HG02938 (cell line): Measurements from ENCODE around the gene CNTNAP2.
"Not testable (repeated sequence)": the region's sequence is repeated elsewhere in the genome, so short reads cannot be mapped to it uniquely, and the experiment has no call there.

Experiments
- ATAC-seq: cut with Tn5 transposase; IDR thresholded peaks from one replicate; pipeline ENCODE4 v1.9.1; 2021; ENCODE audit warnings: mild to moderate bottlenecking, moderate library complexity; ENCODE audit not compliant: unreplicated experiment

Gene CNTNAP2

DNA sequence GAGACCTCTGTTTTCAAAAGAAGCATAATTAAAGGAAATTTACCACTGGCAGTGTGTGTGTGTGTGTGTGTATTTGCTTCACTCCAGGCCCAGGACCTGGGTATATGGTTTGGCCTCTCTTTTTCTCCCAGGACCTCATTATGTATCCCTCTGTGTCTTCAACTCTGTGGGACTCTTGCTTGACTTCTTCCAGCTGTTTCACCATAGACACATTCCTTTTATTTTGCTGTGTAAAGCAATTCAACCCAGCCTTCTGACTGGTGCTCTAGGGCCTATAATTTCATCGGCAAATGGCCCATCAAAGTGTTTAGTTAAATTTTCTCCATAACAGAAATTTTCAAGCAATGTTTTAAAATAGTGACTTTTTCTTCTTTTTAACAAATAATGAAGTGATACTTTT is 954.3 kb downstream of the CNTNAP2 start:
- no peak for ATAC-seq

- ATAC-seq: no peak
These were observed 954.9 kb downstream of the CNTNAP2 start for GRCh38 chr7:147071536-147071935.

- no peak for ATAC-seq
These were observed 961.7 kb downstream of the CNTNAP2 start for GRCh38 chr7:147078312-147078711.

GRCh38 chr7:147079083-147079482 is 962.5 kb downstream of the CNTNAP2 start:
- no peak for ATAC-seq

- no peak for ATAC-seq
These were observed 963.4 kb downstream of the CNTNAP2 start for GRCh38 chr7:147079921-147080420.

DNA sequence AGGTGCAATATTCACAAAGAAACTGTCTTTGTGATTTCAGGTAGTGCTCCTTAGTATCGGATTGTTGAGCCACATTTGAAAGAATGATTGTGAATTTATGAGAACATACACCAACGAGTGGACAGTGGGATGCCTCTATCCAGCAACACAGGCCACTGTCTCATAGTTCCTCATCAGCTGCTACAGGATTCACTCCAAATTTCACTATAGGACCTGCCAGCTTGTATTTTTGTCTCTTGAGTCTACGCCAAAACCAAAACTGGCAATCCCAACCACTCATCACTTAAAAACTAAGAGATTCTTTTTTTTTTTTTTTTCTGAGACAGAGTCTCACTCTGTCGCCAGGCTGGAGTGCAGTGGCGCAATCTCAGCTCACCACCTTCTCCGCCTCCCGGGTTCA is 964.5 kb downstream of the CNTNAP2 start:
- no peak for ATAC-seq

DNA sequence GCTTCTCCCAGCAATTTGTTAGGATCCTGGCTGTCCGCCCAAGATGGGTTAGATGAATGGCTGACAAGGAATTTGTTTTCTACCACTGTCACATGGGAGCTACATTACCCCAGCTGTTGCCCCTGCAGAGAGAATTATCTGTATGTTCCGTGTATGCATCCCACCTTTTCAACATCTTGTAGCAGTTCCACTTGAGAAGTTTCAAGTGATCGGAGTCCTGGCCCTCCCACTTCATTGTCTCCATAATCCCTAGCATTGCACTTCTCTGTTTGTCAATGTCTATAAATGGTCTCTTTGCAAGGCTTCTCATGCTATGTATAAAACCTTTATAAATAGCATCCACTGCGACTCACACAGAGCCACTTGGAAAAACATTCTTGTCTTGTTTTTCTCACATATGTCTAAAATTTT is 972.5 kb downstream of the CNTNAP2 start:
- no peak for ATAC-seq

- ATAC-seq: no peak
These were observed 973.0 kb downstream of the CNTNAP2 start for GRCh38 chr7:147089608-147090007.

- ATAC-seq: no peak
These were observed 980.0 kb downstream of the CNTNAP2 start for GRCh38 chr7:147096629-147097028.

DNA sequence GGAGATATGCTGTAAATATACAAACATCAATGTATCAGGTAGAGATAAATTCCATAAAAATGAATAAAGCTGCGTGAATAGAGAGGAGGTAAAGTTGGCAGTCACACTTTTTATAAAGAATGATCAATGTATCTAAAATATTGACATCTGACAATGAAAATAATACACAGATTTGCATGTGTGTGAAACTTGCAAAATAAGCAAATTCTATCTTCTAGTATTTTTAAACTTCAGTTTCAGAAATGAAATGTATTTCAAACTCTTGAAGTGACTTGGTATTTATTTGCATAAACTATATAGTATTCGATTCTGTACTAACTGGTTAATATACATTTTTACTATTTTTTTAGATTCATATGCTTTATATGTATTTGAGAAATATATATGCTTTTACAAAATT is 986.6 kb downstream of the CNTNAP2 start:
- ATAC-seq: no peak

DNA sequence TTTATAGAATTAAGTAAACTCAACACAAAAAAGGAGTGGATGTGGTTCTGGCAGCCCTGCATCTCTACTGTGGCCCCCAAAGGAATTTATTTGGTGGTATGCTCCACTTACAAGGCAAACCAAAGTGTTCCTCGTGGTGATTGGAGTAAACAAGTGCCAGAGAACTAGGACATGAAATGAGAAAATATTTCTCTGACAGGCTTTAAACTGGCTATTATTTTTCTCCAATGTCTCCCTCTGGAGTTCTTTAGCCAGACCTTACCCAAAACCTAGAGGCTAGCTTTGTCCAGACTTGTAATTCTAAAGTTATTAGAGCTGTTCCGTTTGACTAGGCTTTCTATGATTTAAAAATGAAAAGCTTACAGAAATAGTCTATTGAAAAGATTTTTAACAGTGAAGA is 990.1 kb downstream of the CNTNAP2 start:
- no peak for ATAC-seq

- ATAC-seq: not testable (repeated sequence)
These were observed 997.9 kb downstream of the CNTNAP2 start for GRCh38 chr7:147114525-147114924.

- ATAC-seq: no peak
These were observed 1019.8 kb downstream of the CNTNAP2 start for GRCh38 chr7:147136352-147136751.

- ATAC-seq: no peak
These were observed 1028.6 kb downstream of the CNTNAP2 start for GRCh38 chr7:147145194-147145593.

GRCh38 chr7:147146169-147146568 is 1029.6 kb downstream of the CNTNAP2 start:
- ATAC-seq: no peak

- no peak for ATAC-seq
These were observed 1035.1 kb downstream of the CNTNAP2 start for GRCh38 chr7:147151661-147152060.

DNA sequence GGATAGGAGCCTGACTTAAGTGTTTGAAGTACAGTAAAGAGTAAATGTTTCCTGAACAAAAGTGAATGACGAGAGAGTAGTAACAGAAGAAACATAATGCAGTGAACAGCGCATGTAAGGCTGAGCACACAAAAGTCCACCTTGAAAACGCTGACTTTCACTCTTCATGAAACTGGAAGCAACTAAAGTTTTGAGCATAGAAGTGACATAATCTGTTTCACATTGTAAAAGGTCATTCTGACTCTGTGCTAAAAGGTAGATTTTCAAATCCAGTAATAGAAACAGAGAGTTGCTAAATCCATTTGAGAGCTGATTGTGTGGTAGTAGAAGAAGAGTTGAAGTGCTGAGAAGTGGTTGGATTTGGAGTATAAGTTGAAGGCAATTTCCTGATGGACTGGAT is 1037.0 kb downstream of the CNTNAP2 start:
- ATAC-seq: no peak

- ATAC-seq: no peak
These were observed 1044.8 kb downstream of the CNTNAP2 start for GRCh38 chr7:147161405-147161804.

- ATAC-seq: no peak
These were observed 1053.9 kb downstream of the CNTNAP2 start for GRCh38 chr7:147170341-147171012.

GRCh38 chr7:147171013-147171391 is 1054.4 kb downstream of the CNTNAP2 start:
- no peak for ATAC-seq

GRCh38 chr7:147173883-147174282 is 1057.3 kb downstream of the CNTNAP2 start:
- ATAC-seq: no peak

- ATAC-seq: no peak
These were observed 1066.3 kb downstream of the CNTNAP2 start for GRCh38 chr7:147182874-147183273.

- no peak for ATAC-seq
These were observed 1066.7 kb downstream of the CNTNAP2 start for GRCh38 chr7:147183276-147183675.
